ENCODE results near the gene ADCY5. TPM values are rescaled to one million over a fixed set of nuclear protein-coding genes. Genes with fewer than 3 reads are reported as not detected.
A peak's percentile ranks its signal among the peaks of the same experiment; 100 is the strongest.

ADCY5 gene
- total and polyA plus RNA-seq, 5 donors: 90.4 to 220 (median 205) TPM

- Histone ChIP-seq H3K4me3 (ENCODE audit: low read length) (no peak overlapping the region), H3K9me3 (ENCODE audit: control insufficient read depth, low read length) (no peaks in the 10 kb centered on the region), H3K27me3 (ENCODE audit: control insufficient read depth, insufficient read depth) (no peaks in the 10 kb centered on the region), H3K27ac (ENCODE audit: low read length) (no peak overlapping the region), H3K4me1 (ENCODE audit: control insufficient read depth, insufficient read depth, low read length) (peaks cover 2% of the 10 kb centered on the region)
- intact Hi-C loops (cut with DNase I): no loop called here
- no peak for DNase-seq
- no peak for ATAC-seq
- 74% methylated on average over 11 of the region's 11 CpGs for WGBS
Observed at GRCh38 chr3:123430266-123430665, 18.6 kb downstream of the ADCY5 start.

GRCh38 chr3:123429362-123430125, 19.3 kb downstream of the ADCY5 start:
- H3K9me3 ChIP-seq (ENCODE audit: control insufficient read depth, low read length): no peaks in the 10 kb centered on the region
- H3K4me3 ChIP-seq (ENCODE audit: low read length): no peak overlapping the region
- intact Hi-C loops (cut with DNase I): no loop called here
- whole genome bisulfite sequencing: 65% methylated on average over 10 of the region's 10 CpGs
- ATAC-seq (no peak), DNase-seq (no peak)
- peaks cover 7% of the 10 kb centered on the region for H3K4me1 ChIP-seq (ENCODE audit: control insufficient read depth, insufficient read depth, low read length)
- no peaks in the 10 kb centered on the region for H3K27me3 ChIP-seq (ENCODE audit: control insufficient read depth, insufficient read depth)
- H3K27ac ChIP-seq (ENCODE audit: low read length): no peak overlapping the region

- H3K27ac ChIP-seq (ENCODE audit: low read length): peak overlapping the region; percentile 5
- no peaks in the 10 kb centered on the region for H3K27me3 ChIP-seq (ENCODE audit: control insufficient read depth, insufficient read depth)
- H3K9me3 ChIP-seq (ENCODE audit: control insufficient read depth, low read length): no peaks in the 10 kb centered on the region
- no peak for DNase-seq
- H3K4me3 ChIP-seq (ENCODE audit: low read length): no peak overlapping the region
- H3K4me1 ChIP-seq (ENCODE audit: control insufficient read depth, insufficient read depth, low read length): peaks cover 13% of the 10 kb centered on the region
- intact Hi-C loops (cut with DNase I): no loop called here
- 58% methylated on average over 8 of the region's 8 CpGs for WGBS
- peak; percentile 22 to 34 for ATAC-seq
Observed at GRCh38 chr3:123424999-123425712, 23.7 kb downstream of the ADCY5 start.

GRCh38 chr3:123424321-123424998, 24.4 kb downstream of the ADCY5 start:
- peak overlapping the region; percentile 69 for H3K27ac ChIP-seq (ENCODE audit: low read length)
- H3K27me3 ChIP-seq (ENCODE audit: control insufficient read depth, insufficient read depth): no peaks in the 10 kb centered on the region
- H3K4me3 ChIP-seq (ENCODE audit: low read length): no peak overlapping the region
- intact Hi-C loops (cut with DNase I): no loop called here
- no peaks in the 10 kb centered on the region for H3K9me3 ChIP-seq (ENCODE audit: control insufficient read depth, low read length)
- H3K4me1 ChIP-seq (ENCODE audit: control insufficient read depth, insufficient read depth, low read length): peaks cover 13% of the 10 kb centered on the region
- ATAC-seq (peak in 1 of 2 donors; percentile 36), DNase-seq (peak; percentile 42 to 81 (median 77))
- 46% methylated on average over 13 of the region's 13 CpGs for WGBS

GRCh38 chr3:123423806-123424205, 25.1 kb downstream of the ADCY5 start:
- ATAC-seq (no peak), DNase-seq (no peak)
- Histone ChIP-seq H3K27ac (ENCODE audit: low read length) (peak overlapping the region; percentile 69), H3K27me3 (ENCODE audit: control insufficient read depth, insufficient read depth) (no peaks in the 10 kb centered on the region), H3K4me3 (ENCODE audit: low read length) (no peak overlapping the region), H3K4me1 (ENCODE audit: control insufficient read depth, insufficient read depth, low read length) (peaks cover 13% of the 10 kb centered on the region), H3K9me3 (ENCODE audit: control insufficient read depth, low read length) (no peaks in the 10 kb centered on the region)
- intact Hi-C loops (cut with DNase I): no loop called here
- WGBS: 64% methylated on average over 7 of the region's 7 CpGs

GRCh38 chr3:123423031-123423430, 25.9 kb downstream of the ADCY5 start:
- H3K27me3 ChIP-seq (ENCODE audit: control insufficient read depth, insufficient read depth): no peaks in the 10 kb centered on the region
- DNase-seq: peak; percentile 47 to 80 (median 68)
- peaks cover 13% of the 10 kb centered on the region for H3K4me1 ChIP-seq (ENCODE audit: control insufficient read depth, insufficient read depth, low read length)
- peak overlapping the region; percentile 80 for H3K27ac ChIP-seq (ENCODE audit: low read length)
- ATAC-seq: peak; percentile 47 to 52
- no peak overlapping the region for H3K4me3 ChIP-seq (ENCODE audit: low read length)
- no peaks in the 10 kb centered on the region for H3K9me3 ChIP-seq (ENCODE audit: control insufficient read depth, low read length)
- WGBS: 48% methylated on average over 12 of the region's 12 CpGs
- intact Hi-C loops (cut with DNase I): no loop called here

- Histone ChIP-seq H3K27me3 (ENCODE audit: control insufficient read depth, insufficient read depth) (no peaks in the 10 kb centered on the region), H3K4me3 (ENCODE audit: low read length) (no peak overlapping the region), H3K9me3 (ENCODE audit: control insufficient read depth, low read length) (no peaks in the 10 kb centered on the region), H3K27ac (ENCODE audit: low read length) (peak overlapping the region; percentile 80), H3K4me1 (ENCODE audit: control insufficient read depth, insufficient read depth, low read length) (peaks cover 13% of the 10 kb centered on the region)
- 72% methylated on average over 5 of the region's 5 CpGs for WGBS
- ATAC-seq: no peak
- no peak for DNase-seq
- intact Hi-C loops (cut with DNase I): no loop called here
Observed at GRCh38 chr3:123422457-123422856, 26.4 kb downstream of the ADCY5 start.

- intact Hi-C loops (cut with DNase I): no loop called here
- H3K4me1 ChIP-seq (ENCODE audit: control insufficient read depth, insufficient read depth, low read length): peaks cover 13% of the 10 kb centered on the region
- H3K4me3 ChIP-seq (ENCODE audit: low read length): no peak overlapping the region
- DNase-seq (peak; percentile 43 to 83 (median 71)), ATAC-seq (no peak)
- no peaks in the 10 kb centered on the region for H3K9me3 ChIP-seq (ENCODE audit: control insufficient read depth, low read length)
- peak overlapping the region; percentile 80 for H3K27ac ChIP-seq (ENCODE audit: low read length)
- no peaks in the 10 kb centered on the region for H3K27me3 ChIP-seq (ENCODE audit: control insufficient read depth, insufficient read depth)
- 35% methylated on average over 6 of the region's 6 CpGs for WGBS
Observed at GRCh38 chr3:123421353-123422174, 27.3 kb downstream of the ADCY5 start.

- no peaks in the 10 kb centered on the region for H3K9me3 ChIP-seq (ENCODE audit: control insufficient read depth, low read length)
- intact Hi-C loops (cut with DNase I): no loop called here
- DNase-seq (no peak), ATAC-seq (no peak)
- no peak overlapping the region for H3K4me3 ChIP-seq (ENCODE audit: low read length)
- no peaks in the 10 kb centered on the region for H3K27me3 ChIP-seq (ENCODE audit: control insufficient read depth, insufficient read depth)
- WGBS: 70% methylated on average over 8 of the region's 8 CpGs
- peaks cover 13% of the 10 kb centered on the region for H3K4me1 ChIP-seq (ENCODE audit: control insufficient read depth, insufficient read depth, low read length)
- H3K27ac ChIP-seq (ENCODE audit: low read length): peak overlapping the region; percentile 97
Observed at GRCh38 chr3:123420416-123420968, 28.4 kb downstream of the ADCY5 start.

GRCh38 chr3:123419850-123420297, 29.0 kb downstream of the ADCY5 start:
- no peaks in the 10 kb centered on the region for H3K9me3 ChIP-seq (ENCODE audit: control insufficient read depth, low read length)
- H3K27me3 ChIP-seq (ENCODE audit: control insufficient read depth, insufficient read depth): no peaks in the 10 kb centered on the region
- intact Hi-C loops (cut with DNase I): no loop called here
- no peak overlapping the region for H3K4me3 ChIP-seq (ENCODE audit: low read length)
- WGBS: 60% methylated on average over 7 of the region's 7 CpGs
- peak overlapping the region; percentile 97 for H3K27ac ChIP-seq (ENCODE audit: low read length)
- H3K4me1 ChIP-seq (ENCODE audit: control insufficient read depth, insufficient read depth, low read length): peaks cover 8% of the 10 kb centered on the region
- DNase-seq (peak; percentile 77 to 89 (median 88)), ATAC-seq (peak; percentile 71 to 76)
